ENCODE data around the gene FXR1.
"Not testable (repeated sequence)": the region's sequence is repeated elsewhere in the genome, so short reads cannot be mapped to it uniquely, and the experiment has no call there.

The FXR1 gene

GRCh38 chr3:180940826-180941225, 28.4 kb downstream of the FXR1 start:
- no peak for DNase-seq

- no peak for DNase-seq
These were observed 35.4 kb downstream of the FXR1 start for GRCh38 chr3:180947761-180948390.

GRCh38 chr3:180959691-180960090, 47.2 kb downstream of the FXR1 start:
- no peak for DNase-seq

- DNase-seq: no peak
These were observed 48.6 kb downstream of the FXR1 start for GRCh38 chr3:180961087-180961486.

GRCh38 chr3:180961552-180961951, 49.1 kb downstream of the FXR1 start:
- no peak for DNase-seq

- no peak for DNase-seq
These were observed 50.1 kb downstream of the FXR1 start for GRCh38 chr3:180962530-180962929.

- DNase-seq: no peak
These were observed 58.5 kb downstream of the FXR1 start for GRCh38 chr3:180970931-180971330.

- DNase-seq: no peak
These were observed 61.1 kb downstream of the FXR1 start for GRCh38 chr3:180973543-180973942.

- no peak for DNase-seq
These were observed 61.8 kb downstream of the FXR1 start for GRCh38 chr3:180974286-180974685.

GRCh38 chr3:180977498-180977897, 65.0 kb downstream of the FXR1 start:
- peak; percentile 89 for DNase-seq

- no peak for DNase-seq
These were observed 67.5 kb downstream of the FXR1 start for GRCh38 chr3:180979961-180980360.

- no peak for DNase-seq
These were observed 68.1 kb downstream of the FXR1 start for GRCh38 chr3:180980611-180981010.

GRCh38 chr3:180981912-180982311, 69.4 kb downstream of the FXR1 start:
- no peak for DNase-seq

- DNase-seq: no peak
These were observed 70.7 kb downstream of the FXR1 start for GRCh38 chr3:180983136-180983535.

- not testable (repeated sequence) for DNase-seq
These were observed 73.9 kb downstream of the FXR1 start for GRCh38 chr3:180986366-180986765.

- DNase-seq: no peak
These were observed 74.9 kb downstream of the FXR1 start for GRCh38 chr3:180987344-180987743.

GRCh38 chr3:180989291-180990163, 77.1 kb downstream of the FXR1 start, which contains the start of gene DNAJC19:
DNAJC19 (minus strand) TSS chr3:180989736; CDS start chr3:180989602, 134 bp downstream.
- DNase-seq: peak; percentile 97

GRCh38 chr3:180990505-180990904, 78.0 kb downstream of the FXR1 start:
- DNase-seq: no peak

GRCh38 chr3:180996415-180996932, 84.0 kb downstream of the FXR1 start:
- no peak for DNase-seq

GRCh38 chr3:181002331-181002730, 89.9 kb downstream of the FXR1 start:
- not testable (repeated sequence) for DNase-seq

GRCh38 chr3:181003469-181003868, 91.0 kb downstream of the FXR1 start:
- DNase-seq: not testable (repeated sequence)

- no peak for DNase-seq
These were observed 94.1 kb downstream of the FXR1 start for GRCh38 chr3:181006541-181006940.

GRCh38 chr3:181007262-181007661, 94.8 kb downstream of the FXR1 start:
- no peak for DNase-seq

GRCh38 chr3:181008796-181009195, 96.3 kb downstream of the FXR1 start:
- DNase-seq: no peak
